Measurements from ENCODE around the gene KLF6.

KLF6 gene

DNA sequence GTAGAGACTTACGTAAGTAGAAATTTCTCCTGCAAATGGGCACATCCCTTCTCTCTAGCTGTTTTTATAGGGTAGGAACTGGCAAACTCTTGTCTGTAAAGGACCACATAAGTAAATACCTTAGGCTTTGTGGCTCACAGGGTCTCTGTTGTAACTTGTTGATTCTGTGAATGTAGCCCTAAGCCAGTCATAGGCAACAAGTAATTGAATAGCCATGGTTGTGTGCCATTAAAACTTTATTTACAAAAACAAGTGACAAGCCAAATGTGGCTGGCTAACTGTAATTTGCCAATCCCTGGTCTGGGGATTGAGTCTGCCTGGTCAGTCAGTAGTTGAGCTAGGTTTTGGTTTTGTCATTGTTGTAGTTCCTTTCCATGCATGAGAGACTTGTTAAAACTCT lies 5.3 kb upstream of the KLF6 start:
- peaks cover 4% of the 10 kb centered on the region; the same call in 1 of the 2 replicates for H3K79me2 ChIP-seq (ENCODE audit: low read length)
- no peak overlapping the region for H2AFZ ChIP-seq (ENCODE audit: low read depth, low read length)
- no peak overlapping the region for H3K4me3 ChIP-seq (ENCODE audit: low read length)
- H3K4me1 ChIP-seq (ENCODE audit: low read length), result peaks cover 20% of the 10 kb centered on the region
- H3K27me3 ChIP-seq (ENCODE audit: low read depth, low read length), result no peaks in the 10 kb centered on the region
- H3K4me2 ChIP-seq (ENCODE audit: low read length), result no peak overlapping the region
- H3K27ac ChIP-seq (ENCODE audit: low read length), result no peak overlapping the region
- no peaks in the 10 kb centered on the region for H3K36me3 ChIP-seq (replicated peaks; ENCODE audit: low read depth, low read length)
- TF ChIP-seq, protein P1, sequence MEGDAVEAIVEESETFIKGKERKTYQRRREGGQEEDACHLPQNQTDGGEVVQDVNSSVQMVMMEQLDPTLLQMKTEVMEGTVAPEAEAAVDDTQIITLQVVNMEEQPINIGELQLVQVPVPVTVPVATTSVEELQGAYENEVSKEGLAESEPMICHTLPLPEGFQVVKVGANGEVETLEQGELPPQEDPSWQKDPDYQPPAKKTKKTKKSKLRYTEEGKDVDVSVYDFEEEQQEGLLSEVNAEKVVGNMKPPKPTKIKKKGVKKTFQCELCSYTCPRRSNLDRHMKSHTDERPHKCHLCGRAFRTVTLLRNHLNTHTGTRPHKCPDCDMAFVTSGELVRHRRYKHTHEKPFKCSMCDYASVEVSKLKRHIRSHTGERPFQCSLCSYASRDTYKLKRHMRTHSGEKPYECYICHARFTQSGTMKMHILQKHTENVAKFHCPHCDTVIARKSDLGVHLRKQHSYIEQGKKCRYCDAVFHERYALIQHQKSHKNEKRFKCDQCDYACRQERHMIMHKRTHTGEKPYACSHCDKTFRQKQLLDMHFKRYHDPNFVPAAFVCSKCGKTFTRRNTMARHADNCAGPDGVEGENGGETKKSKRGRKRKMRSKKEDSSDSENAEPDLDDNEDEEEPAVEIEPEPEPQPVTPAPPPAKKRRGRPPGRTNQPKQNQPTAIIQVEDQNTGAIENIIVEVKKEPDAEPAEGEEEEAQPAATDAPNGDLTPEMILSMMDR (IDR thresholded peaks at IDR 0.05; ENCODE audit: low read depth, low read length), result no peak
- no peak for TF ChIP-seq EZH2phosphoT487 (IDR thresholded peaks at IDR 0.05; ENCODE audit: low read depth)
- no peak overlapping the region for H3K9ac ChIP-seq (ENCODE audit: low read length)
- no peaks in the 10 kb centered on the region for H4K20me1 ChIP-seq (ENCODE audit: insufficient read depth, low read length)
- H3K9me3 ChIP-seq (ENCODE audit: insufficient read depth, low read length), result no peaks in the 10 kb centered on the region

DNA sequence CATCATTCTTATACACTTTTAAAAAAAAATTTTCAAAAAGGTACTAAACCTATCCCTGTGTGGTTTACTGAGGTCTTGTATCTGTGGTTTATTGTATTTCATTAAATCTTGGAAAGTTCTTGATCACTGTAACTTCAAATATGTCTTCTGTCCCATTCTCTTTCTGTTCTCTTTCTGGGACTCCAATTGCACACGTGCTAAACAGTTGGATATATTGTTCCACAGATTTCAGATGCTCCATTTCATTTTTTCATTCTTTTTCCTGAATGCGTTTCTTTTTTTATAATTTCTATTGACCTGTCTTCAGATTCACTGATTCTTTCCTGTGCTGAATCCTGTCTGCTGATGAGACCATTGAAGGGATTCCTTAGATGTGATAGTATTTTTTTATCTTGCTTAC lies 4.6 kb upstream of the KLF6 start:
- peaks cover 20% of the 10 kb centered on the region for H3K4me1 ChIP-seq (ENCODE audit: low read length)
- no peaks in the 10 kb centered on the region for H4K20me1 ChIP-seq (ENCODE audit: insufficient read depth, low read length)
- no peaks in the 10 kb centered on the region for H3K9me3 ChIP-seq (ENCODE audit: insufficient read depth, low read length)
- H3K36me3 ChIP-seq (replicated peaks; ENCODE audit: low read depth, low read length), result no peaks in the 10 kb centered on the region
- no peak overlapping the region for H2AFZ ChIP-seq (ENCODE audit: low read depth, low read length)
- TF ChIP-seq, protein P1 (IDR thresholded peaks at IDR 0.05; ENCODE audit: low read depth, low read length), result no peak
- no peak overlapping the region for H3K4me2 ChIP-seq (ENCODE audit: low read length)
- no peak overlapping the region for H3K9ac ChIP-seq (ENCODE audit: low read length)
- H3K79me2 ChIP-seq (ENCODE audit: low read length), result peaks cover 8% of the 10 kb centered on the region
- H3K27me3 ChIP-seq (ENCODE audit: low read depth, low read length), result no peaks in the 10 kb centered on the region
- H3K27ac ChIP-seq (ENCODE audit: low read length), result no peak overlapping the region
- no peak overlapping the region for H3K4me3 ChIP-seq (ENCODE audit: low read length)

DNA sequence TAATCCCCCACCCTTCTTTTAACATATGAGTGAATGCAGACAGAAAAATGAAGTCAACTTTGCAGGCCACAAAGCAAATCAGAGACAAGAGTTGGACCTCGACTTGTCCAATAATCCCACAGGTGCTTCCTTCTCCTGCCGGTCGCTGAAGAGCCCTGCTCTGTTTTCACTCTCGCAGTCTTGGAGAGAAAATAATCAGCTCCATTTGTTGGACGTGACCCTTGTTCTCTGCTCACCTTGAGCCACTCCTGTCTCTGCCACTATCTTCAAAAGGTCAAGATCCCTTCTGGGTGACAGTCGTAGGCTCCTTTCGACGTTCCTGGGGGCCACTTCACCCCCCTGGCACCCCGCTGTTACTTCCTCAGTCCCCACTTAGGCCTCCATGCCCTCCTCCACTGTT lies 2.8 kb upstream of the KLF6 start:
- TF ChIP-seq, protein P1 (IDR thresholded peaks at IDR 0.05; ENCODE audit: low read depth, low read length), result no peak
- no peak for TF ChIP-seq EZH2phosphoT487 (IDR thresholded peaks at IDR 0.05; ENCODE audit: low read depth)

DNA sequence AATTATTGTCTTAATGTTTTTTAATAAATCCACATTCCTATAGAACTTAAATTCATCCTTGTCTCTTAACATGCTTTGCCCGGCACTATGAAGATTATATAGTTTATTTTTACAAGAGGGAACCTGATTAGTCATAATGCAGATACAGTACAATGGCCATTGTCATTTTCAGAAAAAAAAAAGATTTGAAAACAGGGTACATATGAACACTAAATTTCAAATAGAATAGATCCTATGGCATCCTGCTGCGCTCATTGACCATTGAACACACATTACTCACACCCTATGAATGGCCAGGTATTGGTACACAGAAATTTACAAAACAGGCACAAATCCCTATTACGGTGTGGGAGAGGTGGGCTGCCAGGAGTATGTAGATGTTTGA lies 2.0 kb upstream of the KLF6 start:
- Histone ChIP-seq H3K4me3 (ENCODE audit: low read length) (no peak overlapping the region), H3K4me2 (ENCODE audit: low read length) (no peak overlapping the region), H4K20me1 (ENCODE audit: insufficient read depth, low read length) (peaks cover 12% of the 10 kb centered on the region), H3K27me3 (ENCODE audit: low read depth, low read length) (no peaks in the 10 kb centered on the region), H3K4me1 (ENCODE audit: low read length) (peaks cover 15% of the 10 kb centered on the region), H3K27ac (ENCODE audit: low read length) (no peak overlapping the region), H2AFZ (ENCODE audit: low read depth, low read length) (no peak overlapping the region), H3K9me3 (ENCODE audit: insufficient read depth, low read length) (no peaks in the 10 kb centered on the region), H3K36me3 (replicated peaks; ENCODE audit: low read depth, low read length) (peaks cover 26% of the 10 kb centered on the region), H3K9ac (ENCODE audit: low read length) (no peak overlapping the region), H3K79me2 (ENCODE audit: low read length) (peaks cover 34% of the 10 kb centered on the region)
- no peak for TF ChIP-seq EZH2phosphoT487 (IDR thresholded peaks at IDR 0.05; ENCODE audit: low read depth)
- TF ChIP-seq, protein P1 (IDR thresholded peaks at IDR 0.05; ENCODE audit: low read depth, low read length), result no peak

More for the DNA sequence above, 2.8 kb upstream of the KLF6 start:
- Histone ChIP-seq H3K36me3 (replicated peaks; ENCODE audit: low read depth, low read length) (peaks cover 18% of the 10 kb centered on the region), H2AFZ (ENCODE audit: low read depth, low read length) (no peak overlapping the region), H3K79me2 (ENCODE audit: low read length) (peaks cover 26% of the 10 kb centered on the region), H3K27ac (ENCODE audit: low read length) (no peak overlapping the region), H4K20me1 (ENCODE audit: insufficient read depth, low read length) (peaks cover 4% of the 10 kb centered on the region), H3K4me3 (ENCODE audit: low read length) (no peak overlapping the region), H3K9ac (ENCODE audit: low read length) (no peak overlapping the region), H3K4me2 (ENCODE audit: low read length) (no peak overlapping the region), H3K27me3 (ENCODE audit: low read depth, low read length) (no peaks in the 10 kb centered on the region), H3K9me3 (ENCODE audit: insufficient read depth, low read length) (no peaks in the 10 kb centered on the region), H3K4me1 (ENCODE audit: low read length) (peaks cover 15% of the 10 kb centered on the region)
